NCI-H146 treated with DMSO at 0.1 percent for 48 hours (cell line): ENCODE results near the gene RDH11.
"Not testable (repeated sequence)": the region's sequence is repeated elsewhere in the genome, so short reads cannot be mapped to it uniquely, and the experiment has no call there.

Source experiments
- DNase-seq: peaks from one replicate; lab custom pipeline; 2025; ENCODE audit not compliant: unreplicated experiment; lab: John Stamatoyannopoulos, UW

The RDH11 gene

GRCh38 chr14:67704484-67705089, 9.0 kb upstream of the RDH11 start:
- DNase-seq = peak; percentile 39

GRCh38 chr14:67703997-67704396, 8.4 kb upstream of the RDH11 start:
- DNase-seq = no peak

GRCh38 chr14:67701492-67701891, 5.9 kb upstream of the RDH11 start, which contains the start of gene RDH12:
Gene RDH12 (plus strand): TSS chr14:67701886. CDS start chr14:67722643, 20,757 bp downstream.
- not testable (repeated sequence) for DNase-seq

- DNase-seq = no peak
These were observed 2.6 kb upstream of the RDH11 start for GRCh38 chr14:67698179-67698578.

- DNase-seq = no peak
These were observed 1.4 kb upstream of the RDH11 start for GRCh38 chr14:67697006-67697405.

GRCh38 chr14:67694791-67695393, 672 bp downstream of the RDH11 start:
- peak; percentile 74 for DNase-seq

GRCh38 chr14:67690011-67690410, 5.6 kb downstream of the RDH11 start:
- DNase-seq = no peak

GRCh38 chr14:67683842-67684241, 11.7 kb downstream of the RDH11 start:
- no peak for DNase-seq

- DNase-seq = no peak
These were observed 14.6 kb downstream of the RDH11 start for GRCh38 chr14:67680941-67681340.

GRCh38 chr14:67680121-67680602, 15.4 kb downstream of the RDH11 start:
- DNase-seq = no peak

GRCh38 chr14:67679006-67679405, 16.6 kb downstream of the RDH11 start:
- DNase-seq = no peak

GRCh38 chr14:67675219-67675582, 20.4 kb downstream of the RDH11 start:
- DNase-seq = no peak

- DNase-seq = peak; percentile 41
These were observed 20.9 kb downstream of the RDH11 start, which contains the start of gene VTI1B for GRCh38 chr14:67674480-67675218. Gene VTI1B (minus strand): TSS chr14:67674632. CDS start chr14:67674489, 143 bp downstream.

- DNase-seq = peak; percentile 28
These were observed 21.5 kb downstream of the RDH11 start for GRCh38 chr14:67674139-67674479.

GRCh38 chr14:67673451-67673850, 22.1 kb downstream of the RDH11 start:
- DNase-seq = no peak

- DNase-seq = no peak
These were observed 27.0 kb downstream of the RDH11 start for GRCh38 chr14:67668559-67668958.

- no peak for DNase-seq
These were observed 28.7 kb downstream of the RDH11 start for GRCh38 chr14:67666750-67667449.

GRCh38 chr14:67665868-67666267, 29.7 kb downstream of the RDH11 start:
- DNase-seq = no peak

GRCh38 chr14:67663633-67664032, 31.9 kb downstream of the RDH11 start:
- DNase-seq = no peak

- no peak for DNase-seq
These were observed 41.8 kb downstream of the RDH11 start for GRCh38 chr14:67653651-67654280.

GRCh38 chr14:67652189-67652588, 43.4 kb downstream of the RDH11 start:
- no peak for DNase-seq
